K562 (cell line): ENCODE data around the gene AMZ2. TPM values are rescaled to one million over a fixed set of nuclear protein-coding genes. Genes with fewer than 3 reads are reported as not detected.

ENCODE experiments used
- ATF3 ChIP-seq, 2 experiments: fragments of 450-650 bp in 1 of 2; sonication (generic) in 1 of 2; formaldehyde crosslinking in 1 of 2; IDR thresholded peaks in 1 of 2; conservative IDR thresholded peaks in 1 of 2; 2 replicates each; pipeline versions ENCODE4 v1.6.1 to v1.8.1; 2016 to 2023; ENCODE audit warnings: mild to moderate bottlenecking in 2 of 2, moderate library complexity in 2 of 2, inconsistent platforms in 1 of 2, missing genetic modification reagents in 1 of 2
- BCLAF1 ChIP-seq, 2 experiments: fragments of 450-650 bp in 1 of 2; IDR thresholded peaks; 2 replicates each; pipeline ENCODE4 v1.6.1; 2011 to 2017; ENCODE audit warnings: low read depth in 2 of 2, antibody characterized with exemption in 1 of 2, borderline replicate concordance in 1 of 2, low read length in 1 of 2, mild to moderate bottlenecking in 1 of 2, mixed read lengths in 1 of 2; ENCODE audit not compliant: control insufficient read depth in 1 of 2
- COPS2 ChIP-seq: fragments of 450-650 bp; conservative IDR thresholded peaks from 2 replicates; pipeline ENCODE4 v1.6.1; 2016; ENCODE audit warnings: mild to moderate bottlenecking, moderate library complexity
- ELF2 ChIP-seq: fragments of 250-450 bp; sonication (Bioruptor Pico); IDR thresholded peaks from 2 replicates; pipeline ENCODE4 v1.5.0; 2021; ENCODE audit warnings: mild to moderate bottlenecking
- FOXM1 ChIP-seq, 2 experiments: fragments of 450-650 bp in 1 of 2; sonication (generic) in 1 of 2; formaldehyde crosslinking in 1 of 2; IDR thresholded peaks; 2 replicates each; pipeline versions ENCODE4 v1.6.1 to v1.9.0; 2017 to 2022; ENCODE audit warnings: low read depth in 2 of 2, mild to moderate bottlenecking in 2 of 2, missing genetic modification reagents in 1 of 2, moderate library complexity in 1 of 2
- HMG20A ChIP-seq: fragments of 450-650 bp; formaldehyde crosslinking; conservative IDR thresholded peaks from 2 replicates; pipeline ENCODE4 v1.4.0; 2020; ENCODE audit warnings: mild to moderate bottlenecking, mixed read lengths
- KLF1 ChIP-seq: fragments of 450-650 bp; IDR thresholded peaks from 2 replicates; pipeline ENCODE4 v1.6.1; 2016; ENCODE audit warnings: missing genetic modification characterization, missing compliant biosample characterization
- MED1 ChIP-seq: sonication (generic); formaldehyde crosslinking; IDR thresholded peaks from 2 replicates; pipeline ENCODE4 v1.8.1; 2023; ENCODE audit warnings: missing genetic modification reagents, borderline replicate concordance
- MLX ChIP-seq, 2 experiments: fragments of 450-650 bp in 1 of 2; sonication (generic) in 1 of 2; formaldehyde crosslinking; conservative IDR thresholded peaks; 2 replicates each; pipeline versions ENCODE4 v1.4.0 to v1.8.1; 2020 to 2022; ENCODE audit warnings: mild to moderate bottlenecking in 1 of 2, missing genetic modification reagents in 1 of 2
- NCOR1 ChIP-seq: fragments of 450-650 bp; IDR thresholded peaks from 2 replicates; pipeline ENCODE4 v1.6.1; 2016; ENCODE audit warnings: mild to moderate bottlenecking, moderate library complexity
- NFE2L1 ChIP-seq: fragments of 450-650 bp; IDR thresholded peaks from 2 replicates; pipeline ENCODE4 v1.6.1; 2016; ENCODE audit warnings: missing genetic modification characterization, low read depth, mild to moderate bottlenecking, missing compliant biosample characterization, moderate library complexity, borderline replicate concordance
- TAL1 ChIP-seq: fragments of 450-650 bp; IDR thresholded peaks from 2 replicates; pipeline ENCODE4 v1.6.1; 2016; ENCODE audit warnings: mild to moderate bottlenecking
- TEAD2 ChIP-seq: fragments of 450-650 bp; IDR thresholded peaks from 2 replicates; pipeline ENCODE4 v1.6.1; 2016; ENCODE audit warnings: missing genetic modification characterization, control low read depth, missing compliant biosample characterization
- ZBTB7A ChIP-seq: IDR thresholded peaks from 2 replicates; pipeline ENCODE4 v1.6.1; 2011; ENCODE audit warnings: low read depth, mild to moderate bottlenecking, low read length, moderate library complexity, borderline replicate concordance; ENCODE audit not compliant: control insufficient read depth
- ZFP30 ChIP-seq: fragments of 250-450 bp; sonication (Bioruptor Pico); IDR thresholded peaks from 2 replicates; pipeline ENCODE4 v1.8.0; 2022; ENCODE audit warnings: moderate library complexity, mild to moderate bottlenecking, inconsistent platforms, borderline replicate concordance
- ZNF165 ChIP-seq: fragments of 250-450 bp; sonication (Bioruptor Pico); IDR thresholded peaks from 2 replicates; pipeline ENCODE4 v1.4.0; 2020; ENCODE audit warnings: borderline replicate concordance
- ZNF639 ChIP-seq, 2 experiments: fragments of 200-800 bp in 1 of 2; sonication (Bioruptor generic) in 1 of 2; sonication (generic) in 1 of 2; formaldehyde crosslinking in 1 of 2; IDR thresholded peaks in 1 of 2; conservative IDR thresholded peaks in 1 of 2; 2 replicates each; pipeline versions ENCODE4 v1.5.0 to v1.6.1; 2016 to 2020; ENCODE audit warnings: missing compliant biosample characterization in 1 of 2, missing genetic modification characterization in 1 of 2, missing genetic modification reagents in 1 of 2
- ZNF655 ChIP-seq: fragments of 250-450 bp; sonication (Bioruptor Pico); IDR thresholded peaks from 2 replicates; pipeline ENCODE4 v1.5.0; 2021
- ZSCAN29 ChIP-seq: fragments of 450-650 bp; IDR thresholded peaks from 2 replicates; pipeline ENCODE4 v1.6.1; 2017
- polyA plus RNA-seq, 8 experiments: library from polyadenylated mRNA; depleted of rRNA in 4 of 8; stranded (reverse) in 5 of 8; unstranded in 3 of 8; fragments of >200 nt; fragmentation: Nextera tagmentation in 2 of 8; fragmentation: Illumina TruSeq in 1 of 8; extraction: Ambion mirVana in 2 of 8; extraction: Trizol in 1 of 8; gene quantifications; 2 replicates each; pipeline versions ENCODE4 v1.2.1 to v1.2.3, GENCODE V29; 2011 to 2014; ENCODE audit warnings: inconsistent platforms in 1 of 8, missing spikeins in 1 of 8
- total RNA-seq, 7 experiments: library from RNA; depleted of rRNA in 6 of 7; stranded (reverse); fragments of >200 nt in 6 of 7; fragmentation: Illumina TruSeq in 2 of 7; extraction: Trizol in 2 of 7; gene quantifications; 2 replicates each; pipeline versions ENCODE4 v1.2.1 to v1.2.3, GENCODE V29; 2011 to 2021; ENCODE audit warnings: low replicate concordance in 1 of 7

AMZ2 gene
- total and polyA plus RNA-seq, 9 of the 15 experiments (the other 6 are each of a cell fraction or from before 2014, with no cell fraction given) = 22.6 to 92.2 (median 52.6) TPM

- no peak for TF ChIP-seq ZNF655 (CRISPR knock-in tag)
- TF ChIP-seq ZFP30 (CRISPR knock-in tag) = no peak
- no peak for TF ChIP-seq MED1 (CRISPR knock-in tag)
- no peak for TF ChIP-seq ZSCAN29
- TF ChIP-seq ZNF639 (CRISPR knock-in tag; conservative IDR thresholded peaks at IDR 0.05 in 1 of 2, IDR thresholded peaks at IDR 0.05 in 1 of 2) = peak in 1 of 2 experiments; percentile 53; a peak in 1 of 4 replicates
- no peak for TF ChIP-seq COPS2
- TF ChIP-seq TEAD2 (tag) = no peak
- no peak for TF ChIP-seq FOXM1 (IDR thresholded peaks at IDR 0.05; ENCODE audit: low read depth)
- TF ChIP-seq FOXM1 (CRISPR knock-in tag; IDR thresholded peaks at IDR 0.05; ENCODE audit: low read depth) = no peak
- no peak for TF ChIP-seq BCLAF1 (IDR thresholded peaks at IDR 0.05; ENCODE audit: borderline replicate concordance in 1 of 2, control insufficient read depth in 1 of 2, low read depth in 2 of 2, low read length in 1 of 2)
- no peak for TF ChIP-seq HMG20A (CRISPR knock-in tag)
- no peak for TF ChIP-seq TAL1
- no peak for TF ChIP-seq KLF1 (tag)
- TF ChIP-seq ZBTB7A = peak; percentile 59; the same call in 1 of the 2 replicates
- TF ChIP-seq ATF3 (IDR thresholded peaks at IDR 0.05) = no peak
- TF ChIP-seq ATF3 (CRISPR knock-in tag; conservative IDR thresholded peaks at IDR 0.05) = no peak
- no peak for TF ChIP-seq ZNF165 (CRISPR knock-in tag)
- no peak for TF ChIP-seq MLX (CRISPR knock-in tag; conservative IDR thresholded peaks at IDR 0.05)
- TF ChIP-seq ELF2 = no peak
- no peak for TF ChIP-seq NFE2L1 (tag)
- TF ChIP-seq NCOR1 = peak; percentile 29; the same call in 1 of the 2 replicates
Observed at GRCh38 chr17:68205251-68205807, 42.5 kb upstream of the AMZ2 start (continued).
